ENCODE data around the gene NPPC.
"Not testable (repeated sequence)": the region's sequence is repeated elsewhere in the genome, so short reads cannot be mapped to it uniquely, and the experiment has no call there.

NPPC gene

DNA sequence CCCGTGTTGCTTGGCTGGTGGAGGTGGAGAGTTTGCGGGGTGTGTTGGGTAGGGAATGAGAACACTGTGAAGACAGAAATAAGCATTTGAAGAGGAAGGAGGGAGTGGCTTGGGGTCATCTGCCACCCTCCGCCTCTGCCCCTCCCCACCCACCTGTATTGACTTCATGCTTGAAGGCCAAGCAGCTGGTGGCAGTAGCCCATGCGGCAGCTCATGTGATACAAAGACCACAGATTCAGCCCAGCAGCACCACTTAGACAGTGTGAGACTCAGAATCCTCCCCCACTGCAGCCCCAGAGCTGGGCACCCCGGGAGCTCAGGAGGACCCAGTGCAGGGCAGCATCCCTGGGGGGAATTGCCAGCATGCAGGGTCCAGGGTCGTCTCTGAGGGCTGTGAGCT, 15.4 kb downstream of the NPPC start:
- Histone ChIP-seq H3K4me3 (ENCODE audit: low read depth in 1 of 2, low read length in 1 of 2) (no peak overlapping the region), H3K36me3 (no peaks in the 10 kb centered on the region), H3K4me1 (ENCODE audit: control insufficient read depth in 1 of 2, insufficient read depth in 1 of 2, low read depth in 1 of 2, low read length in 1 of 2) (no peaks in the 10 kb centered on the region), H3K27ac (no peak overlapping the region), H3K9me3 (no peaks in the 10 kb centered on the region), H3K27me3 (peaks cover 18% of the 10 kb centered on the region)
- TF ChIP-seq, protein P1, sequence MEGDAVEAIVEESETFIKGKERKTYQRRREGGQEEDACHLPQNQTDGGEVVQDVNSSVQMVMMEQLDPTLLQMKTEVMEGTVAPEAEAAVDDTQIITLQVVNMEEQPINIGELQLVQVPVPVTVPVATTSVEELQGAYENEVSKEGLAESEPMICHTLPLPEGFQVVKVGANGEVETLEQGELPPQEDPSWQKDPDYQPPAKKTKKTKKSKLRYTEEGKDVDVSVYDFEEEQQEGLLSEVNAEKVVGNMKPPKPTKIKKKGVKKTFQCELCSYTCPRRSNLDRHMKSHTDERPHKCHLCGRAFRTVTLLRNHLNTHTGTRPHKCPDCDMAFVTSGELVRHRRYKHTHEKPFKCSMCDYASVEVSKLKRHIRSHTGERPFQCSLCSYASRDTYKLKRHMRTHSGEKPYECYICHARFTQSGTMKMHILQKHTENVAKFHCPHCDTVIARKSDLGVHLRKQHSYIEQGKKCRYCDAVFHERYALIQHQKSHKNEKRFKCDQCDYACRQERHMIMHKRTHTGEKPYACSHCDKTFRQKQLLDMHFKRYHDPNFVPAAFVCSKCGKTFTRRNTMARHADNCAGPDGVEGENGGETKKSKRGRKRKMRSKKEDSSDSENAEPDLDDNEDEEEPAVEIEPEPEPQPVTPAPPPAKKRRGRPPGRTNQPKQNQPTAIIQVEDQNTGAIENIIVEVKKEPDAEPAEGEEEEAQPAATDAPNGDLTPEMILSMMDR (IDR thresholded peaks at IDR 0.05), result no peak

DNA sequence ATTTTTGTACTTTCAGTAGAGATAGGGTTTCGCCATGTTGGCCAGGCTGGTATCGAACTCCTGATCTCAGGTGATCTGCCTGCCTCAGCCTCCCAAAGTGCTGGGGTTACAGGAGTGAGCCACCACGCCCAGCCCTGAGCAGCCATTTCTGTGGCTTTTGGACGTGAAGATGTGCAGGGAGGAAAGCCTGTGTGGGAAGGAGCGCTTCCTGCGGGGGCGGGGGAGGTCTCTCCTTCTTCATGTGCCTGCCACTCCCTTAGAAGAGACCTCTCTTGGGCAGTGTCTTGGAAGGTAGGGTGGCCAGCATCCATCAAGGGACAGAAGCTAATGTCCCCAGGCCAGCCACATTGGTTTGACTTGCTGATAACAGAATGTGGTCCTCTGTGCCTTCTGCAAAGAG, 16.0 kb downstream of the NPPC start:
- H3K36me3 ChIP-seq; H3K27ac ChIP-seq; H3K9me3 ChIP-seq; H3K4me1 ChIP-seq (ENCODE audit: control insufficient read depth in 1 of 2, insufficient read depth in 1 of 2, low read depth in 1 of 2, low read length in 1 of 2); H3K4me3 ChIP-seq (ENCODE audit: low read depth in 1 of 2, low read length in 1 of 2): not testable (repeated sequence)
- peaks cover 18% of the 10 kb centered on the region for H3K27me3 ChIP-seq

DNA sequence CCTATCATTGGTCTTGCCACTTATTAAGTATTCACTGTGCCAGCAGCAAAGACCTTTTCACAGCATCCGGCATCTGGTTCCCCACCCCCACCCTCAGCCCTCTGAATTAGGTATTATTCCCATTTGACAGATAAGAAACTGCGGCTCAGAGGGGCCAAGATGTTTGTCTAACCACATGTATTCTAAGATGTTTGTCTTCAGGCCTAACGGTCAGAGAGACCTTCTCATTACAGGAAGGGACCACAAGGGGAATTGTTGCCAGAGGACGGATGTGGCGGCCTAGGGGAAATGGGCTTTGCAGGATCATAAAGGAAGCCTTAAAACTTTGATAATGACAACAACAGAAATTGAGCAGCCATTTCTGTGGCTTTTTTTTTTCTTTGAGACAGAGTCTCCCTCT, 16.6 kb downstream of the NPPC start:
- Histone ChIP-seq H3K4me1 (ENCODE audit: control insufficient read depth in 1 of 2, insufficient read depth in 1 of 2, low read depth in 1 of 2, low read length in 1 of 2) (no peaks in the 10 kb centered on the region), H3K9me3 (no peaks in the 10 kb centered on the region), H3K27me3 (peaks cover 18% of the 10 kb centered on the region), H3K4me3 (ENCODE audit: low read depth in 1 of 2, low read length in 1 of 2) (no peak overlapping the region), H3K36me3 (no peaks in the 10 kb centered on the region), H3K27ac (no peak overlapping the region)
- TF ChIP-seq, protein P1 (IDR thresholded peaks at IDR 0.05), result no peak

DNA sequence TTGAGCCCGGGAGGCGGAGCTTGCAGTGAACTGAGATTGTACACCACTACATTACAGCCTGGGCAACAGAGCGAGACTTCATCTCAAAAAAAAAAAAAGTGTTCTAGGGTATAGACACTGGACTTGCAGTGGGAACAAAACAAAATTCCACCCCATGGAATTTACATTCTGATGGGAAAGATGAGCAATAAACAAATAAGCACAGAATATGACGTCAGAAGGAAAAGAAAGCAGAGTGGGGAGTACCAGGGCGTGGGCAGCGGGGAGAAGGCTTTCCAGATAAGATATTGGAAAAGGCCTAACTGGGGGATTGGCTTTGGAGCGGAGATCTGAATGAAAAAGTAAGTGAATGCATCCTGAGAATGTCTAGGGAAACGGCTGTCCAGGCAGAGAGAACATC, 17.6 kb downstream of the NPPC start:
- no peak overlapping the region for H3K4me3 ChIP-seq (ENCODE audit: low read depth in 1 of 2, low read length in 1 of 2)
- H3K27me3 ChIP-seq, result peaks cover 18% of the 10 kb centered on the region
- TF ChIP-seq, protein P1 (IDR thresholded peaks at IDR 0.05), result no peak
- no peaks in the 10 kb centered on the region for H3K4me1 ChIP-seq (ENCODE audit: control insufficient read depth in 1 of 2, insufficient read depth in 1 of 2, low read depth in 1 of 2, low read length in 1 of 2)
- no peak overlapping the region for H3K27ac ChIP-seq
- H3K9me3 ChIP-seq, result no peaks in the 10 kb centered on the region
- no peaks in the 10 kb centered on the region for H3K36me3 ChIP-seq

DNA sequence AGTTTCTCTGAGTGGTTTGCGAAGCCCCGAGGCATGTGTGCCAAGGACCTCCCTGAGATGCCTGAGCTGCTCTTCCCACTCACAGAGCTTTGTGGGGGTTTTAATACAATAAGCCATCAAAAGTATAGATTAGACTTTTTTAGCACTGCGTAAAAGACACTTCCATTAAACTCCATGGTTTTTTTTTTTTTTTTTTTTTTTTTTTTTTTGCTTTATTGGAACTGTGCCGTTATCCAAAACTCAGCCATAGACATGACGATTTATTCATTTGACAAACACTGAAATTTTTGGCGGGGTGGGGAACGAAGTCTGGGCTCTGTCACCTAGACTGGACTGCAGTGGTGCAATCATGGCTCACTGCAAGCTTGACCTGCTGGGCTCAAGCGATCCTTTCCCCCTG, 18.4 kb downstream of the NPPC start:
- H3K4me3 ChIP-seq (ENCODE audit: low read depth in 1 of 2, low read length in 1 of 2), result no peak overlapping the region
- TF ChIP-seq, protein P1 (IDR thresholded peaks at IDR 0.05), result no peak
- H3K4me1 ChIP-seq (ENCODE audit: control insufficient read depth in 1 of 2, insufficient read depth in 1 of 2, low read depth in 1 of 2, low read length in 1 of 2), result no peaks in the 10 kb centered on the region
- H3K9me3 ChIP-seq, result no peaks in the 10 kb centered on the region
- H3K27ac ChIP-seq, result no peak overlapping the region
- H3K36me3 ChIP-seq, result no peaks in the 10 kb centered on the region
- peaks cover 18% of the 10 kb centered on the region for H3K27me3 ChIP-seq

DNA sequence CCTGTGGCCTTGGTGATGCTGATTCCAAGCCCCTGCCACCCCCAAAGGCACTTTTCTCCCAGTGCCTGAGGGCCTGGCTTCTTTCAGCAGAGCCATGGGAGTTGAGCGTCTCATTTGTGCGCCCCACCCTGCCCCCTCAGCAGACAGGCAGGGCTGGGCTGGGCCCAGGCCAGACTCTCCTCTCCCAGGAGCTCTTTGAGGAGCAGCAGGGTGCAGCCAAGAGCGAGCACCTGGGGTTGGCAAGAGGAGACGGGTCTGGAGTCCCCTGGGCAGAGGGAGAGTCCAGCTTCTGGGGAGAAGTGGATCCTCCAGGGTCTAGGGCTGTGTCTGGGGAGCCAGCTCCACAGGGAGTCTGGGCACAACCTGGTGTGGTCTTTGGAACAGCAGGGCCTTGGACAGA, 21.2 kb downstream of the NPPC start:
- Histone ChIP-seq H3K36me3 (no peaks in the 10 kb centered on the region), H3K9me3 (no peaks in the 10 kb centered on the region), H3K4me3 (ENCODE audit: low read depth in 1 of 2, low read length in 1 of 2) (no peak overlapping the region)

More for the DNA sequence above, 21.2 kb downstream of the NPPC start:
- TF ChIP-seq, protein P1 (IDR thresholded peaks at IDR 0.05), result no peak
- H3K27ac ChIP-seq, result no peak overlapping the region
- peaks cover 15% of the 10 kb centered on the region for H3K27me3 ChIP-seq
- no peaks in the 10 kb centered on the region for H3K4me1 ChIP-seq (ENCODE audit: control insufficient read depth in 1 of 2, insufficient read depth in 1 of 2, low read depth in 1 of 2, low read length in 1 of 2)

All from neutrophil (primary cell).